Osteocyte (in vitro differentiated cells): Measurements from ENCODE around the gene CCDC142. TPM values are rescaled to one million over a fixed set of nuclear protein-coding genes. Genes with fewer than 3 reads are reported as not detected.
A peak's percentile ranks its signal among the peaks of the same experiment; 100 is the strongest.

Experiments used
- DNase-seq: peaks from one replicate; pipeline ENCODE4 v3.0.0; 2021; ENCODE audit warnings: mixed read lengths; ENCODE audit not compliant: unreplicated experiment; ENCODE audit errors: extremely low spot score
- H3K27ac Mint-ChIP-seq: one replicate; pipeline ENCODE4 v1.8.0; 2021; ENCODE audit warnings: mild to moderate bottlenecking, mixed read lengths; ENCODE audit not compliant: unreplicated experiment
- H3K27me3 Mint-ChIP-seq: one replicate; pipeline ENCODE4 v1.8.0; 2021; ENCODE audit warnings: mixed read lengths; ENCODE audit not compliant: unreplicated experiment
- H3K36me3 Mint-ChIP-seq: one replicate; pipeline ENCODE4 v1.8.0; 2021; ENCODE audit warnings: mixed read lengths; ENCODE audit not compliant: unreplicated experiment
- H3K4me1 Mint-ChIP-seq: one replicate; pipeline ENCODE4 v1.8.0; 2021; ENCODE audit warnings: mixed read lengths; ENCODE audit not compliant: unreplicated experiment
- H3K4me3 Mint-ChIP-seq: one replicate; pipeline ENCODE4 v1.8.0; 2021; ENCODE audit warnings: mild to moderate bottlenecking, moderate library complexity, mixed read lengths; ENCODE audit not compliant: unreplicated experiment
- H3K9me3 Mint-ChIP-seq: one replicate; pipeline ENCODE4 v1.8.0; 2021; ENCODE audit warnings: mixed read lengths; ENCODE audit not compliant: unreplicated experiment
- long read RNA-seq: library from polyadenylated mRNA; unstranded; transcript quantifications from one replicate; pipeline ENCODE4 v2.0.0, GENCODE V29; 2021
- total RNA-seq: library from RNA; stranded (reverse); gene quantifications from 2 replicates; pipeline ENCODE4 v1.2.1, GENCODE V29; 2021
- TF ChIP-seq, protein P1 (sequence below): fragments of 200-600 bp; sonication (generic); IDR thresholded peaks from 2 replicates; pipeline ENCODE4 v1.5.0; 2021; ENCODE audit warnings: antibody characterized with exemption, mild to moderate bottlenecking, moderate library complexity

The CCDC142 gene, protein sequence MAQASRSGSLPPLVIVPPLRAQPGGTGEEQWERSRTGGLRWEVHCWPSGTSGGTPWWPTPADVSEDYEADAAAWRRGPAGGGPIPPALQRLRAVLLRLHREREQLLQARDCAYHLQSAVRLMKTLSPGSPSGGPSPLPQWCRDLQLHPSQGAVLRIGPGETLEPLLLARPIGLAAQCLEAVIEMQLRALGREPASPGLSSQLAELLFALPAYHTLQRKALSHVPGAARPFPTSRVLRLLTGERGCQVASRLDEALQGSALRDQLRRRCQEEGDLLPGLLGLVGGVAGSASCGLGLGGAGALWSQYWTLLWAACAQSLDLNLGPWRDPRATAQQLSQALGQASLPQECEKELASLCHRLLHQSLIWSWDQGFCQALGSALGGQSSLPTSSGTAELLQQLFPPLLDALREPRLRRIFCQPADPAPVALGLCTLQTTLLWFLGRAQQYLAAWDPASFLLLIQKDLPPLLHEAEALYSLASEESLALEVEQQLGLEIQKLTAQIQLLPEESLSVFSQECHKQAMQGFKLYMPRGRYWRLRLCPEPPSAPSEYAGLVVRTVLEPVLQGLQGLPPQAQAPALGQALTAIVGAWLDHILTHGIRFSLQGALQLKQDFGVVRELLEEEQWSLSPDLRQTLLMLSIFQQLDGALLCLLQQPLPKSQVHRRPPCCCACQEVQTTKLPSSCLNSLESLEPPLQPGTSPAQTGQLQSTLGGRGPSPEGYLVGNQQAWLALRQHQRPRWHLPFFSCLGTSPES
- 20.6 TPM in 2 replicates for total RNA-seq
- long read RNA-seq: 0 reads

DNA sequence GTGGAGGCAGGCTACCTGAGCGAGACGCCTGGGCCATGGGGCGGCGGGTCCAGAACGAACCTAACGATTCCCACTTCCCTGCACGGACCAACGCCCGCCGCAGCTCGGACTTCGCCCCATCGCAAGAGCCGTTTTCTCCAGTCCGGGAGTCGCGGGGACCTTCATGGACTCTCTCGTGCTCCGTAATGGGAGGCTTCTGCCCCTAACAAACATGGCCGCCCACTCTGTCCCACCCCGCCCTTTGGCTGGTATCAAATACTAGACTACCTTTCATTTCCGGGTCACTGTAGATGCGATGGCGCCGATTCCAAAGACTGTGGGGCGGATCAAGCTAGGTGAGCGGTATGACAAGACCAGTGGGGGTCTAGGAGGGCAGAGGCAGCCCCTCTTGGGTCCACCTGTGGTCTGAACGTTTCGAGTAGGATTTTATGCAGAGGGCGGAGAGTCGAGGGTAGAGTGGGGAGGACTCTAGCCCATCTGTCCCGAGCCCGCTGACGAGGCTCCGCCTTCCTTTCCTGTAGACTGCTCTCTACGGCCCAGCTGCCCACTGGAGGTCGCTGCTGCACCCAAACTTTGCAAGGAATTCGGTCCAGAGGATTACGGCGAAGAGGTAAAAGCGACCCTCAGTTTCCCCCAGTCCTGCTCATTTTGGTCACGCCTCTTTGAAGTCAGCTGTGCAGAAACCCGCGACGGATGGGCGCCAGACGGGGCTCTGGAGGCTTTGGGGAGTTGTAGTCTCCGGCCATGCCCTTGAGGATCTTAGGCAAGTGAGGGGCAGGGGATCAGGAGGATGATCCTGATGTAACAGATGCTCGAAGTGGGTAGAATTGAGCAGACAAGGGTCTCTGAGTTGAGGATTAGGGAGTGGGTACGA, at the start of gene CCDC142, which contains the start of gene TTC31:
Gene CCDC142, minus strand, starts transcription at position 198 of the 874 bp plus-strand sequence. Its CDS starts 161 bp downstream, at position 37.
Gene TTC31, plus strand, starts transcription at position 281 of the 874 bp plus-strand sequence. Its CDS starts 15 bp downstream, at position 296.
- Mint-ChIP-seq H3K36me3 (peaks cover 16% of the 10 kb centered on the region), H3K27me3 (no peaks in the 10 kb centered on the region), H3K9me3 (no peaks in the 10 kb centered on the region), H3K4me3 (peak within 1 kb of the TSS; percentile 99), H3K27ac (peak within 1 kb of the TSS; percentile 99), H3K4me1 (peaks cover 30% of the 10 kb centered on the region)
- DNase-seq: peak; percentile 96
- TF ChIP-seq, protein P1, sequence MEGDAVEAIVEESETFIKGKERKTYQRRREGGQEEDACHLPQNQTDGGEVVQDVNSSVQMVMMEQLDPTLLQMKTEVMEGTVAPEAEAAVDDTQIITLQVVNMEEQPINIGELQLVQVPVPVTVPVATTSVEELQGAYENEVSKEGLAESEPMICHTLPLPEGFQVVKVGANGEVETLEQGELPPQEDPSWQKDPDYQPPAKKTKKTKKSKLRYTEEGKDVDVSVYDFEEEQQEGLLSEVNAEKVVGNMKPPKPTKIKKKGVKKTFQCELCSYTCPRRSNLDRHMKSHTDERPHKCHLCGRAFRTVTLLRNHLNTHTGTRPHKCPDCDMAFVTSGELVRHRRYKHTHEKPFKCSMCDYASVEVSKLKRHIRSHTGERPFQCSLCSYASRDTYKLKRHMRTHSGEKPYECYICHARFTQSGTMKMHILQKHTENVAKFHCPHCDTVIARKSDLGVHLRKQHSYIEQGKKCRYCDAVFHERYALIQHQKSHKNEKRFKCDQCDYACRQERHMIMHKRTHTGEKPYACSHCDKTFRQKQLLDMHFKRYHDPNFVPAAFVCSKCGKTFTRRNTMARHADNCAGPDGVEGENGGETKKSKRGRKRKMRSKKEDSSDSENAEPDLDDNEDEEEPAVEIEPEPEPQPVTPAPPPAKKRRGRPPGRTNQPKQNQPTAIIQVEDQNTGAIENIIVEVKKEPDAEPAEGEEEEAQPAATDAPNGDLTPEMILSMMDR: peak; percentile 97

DNA sequence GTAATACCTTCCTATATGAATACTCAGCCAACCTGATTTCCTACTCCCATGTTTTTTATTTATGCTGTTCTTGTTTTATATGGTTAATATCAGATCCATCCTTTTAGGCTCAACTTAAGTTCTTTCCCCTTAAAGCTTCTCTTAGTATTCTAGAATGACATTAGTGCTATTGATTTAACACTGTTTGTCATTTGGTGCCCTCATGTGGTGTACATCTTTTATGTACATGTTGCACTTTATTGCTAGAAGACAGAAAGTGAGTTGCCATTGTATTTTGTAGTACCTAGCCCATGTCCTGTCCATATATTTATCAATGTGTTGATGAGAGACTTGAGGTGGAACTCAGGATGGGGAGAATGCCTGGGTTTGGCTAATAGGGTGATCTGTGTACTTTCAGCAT, 49.4 kb upstream of the CCDC142 start:
- H3K4me1 Mint-ChIP-seq: peaks cover 28% of the 10 kb centered on the region
- peaks cover 5% of the 10 kb centered on the region for H3K36me3 Mint-ChIP-seq
- no peaks in the 10 kb centered on the region for H3K27me3 Mint-ChIP-seq
- no peaks in the 10 kb centered on the region for H3K9me3 Mint-ChIP-seq
- no peak overlapping the region for H3K4me3 Mint-ChIP-seq
- H3K27ac Mint-ChIP-seq: peak overlapping the region; percentile 61
- TF ChIP-seq, protein P1: peak; percentile 49
- DNase-seq: no peak

DNA sequence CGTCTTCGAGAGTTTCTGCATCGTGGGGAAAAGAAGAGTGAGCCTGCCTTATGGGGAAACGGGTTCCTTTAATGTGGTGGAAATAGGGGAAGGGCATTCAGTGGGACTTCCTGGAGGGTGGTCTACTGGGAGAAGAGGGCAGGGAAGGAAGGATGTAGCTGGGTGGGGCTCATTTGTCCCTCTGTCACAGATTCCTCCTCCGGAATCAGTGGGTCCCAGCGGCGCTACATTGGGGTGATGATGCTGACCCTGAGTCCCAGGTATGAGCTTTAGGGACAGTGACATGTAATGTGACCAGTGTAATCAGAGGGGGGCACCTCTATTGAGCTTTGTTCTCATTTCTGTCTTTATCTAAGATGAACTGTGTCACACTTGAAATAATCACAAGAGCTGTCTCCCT, 48.9 kb upstream of the CCDC142 start:
- no peaks in the 10 kb centered on the region for H3K9me3 Mint-ChIP-seq
- H3K4me3 Mint-ChIP-seq: no peak overlapping the region
- TF ChIP-seq, protein P1: no peak
- DNase-seq: no peak
- peak overlapping the region; percentile 61 for H3K27ac Mint-ChIP-seq
- no peaks in the 10 kb centered on the region for H3K27me3 Mint-ChIP-seq
- peaks cover 10% of the 10 kb centered on the region for H3K36me3 Mint-ChIP-seq
- H3K4me1 Mint-ChIP-seq: peaks cover 28% of the 10 kb centered on the region

DNA sequence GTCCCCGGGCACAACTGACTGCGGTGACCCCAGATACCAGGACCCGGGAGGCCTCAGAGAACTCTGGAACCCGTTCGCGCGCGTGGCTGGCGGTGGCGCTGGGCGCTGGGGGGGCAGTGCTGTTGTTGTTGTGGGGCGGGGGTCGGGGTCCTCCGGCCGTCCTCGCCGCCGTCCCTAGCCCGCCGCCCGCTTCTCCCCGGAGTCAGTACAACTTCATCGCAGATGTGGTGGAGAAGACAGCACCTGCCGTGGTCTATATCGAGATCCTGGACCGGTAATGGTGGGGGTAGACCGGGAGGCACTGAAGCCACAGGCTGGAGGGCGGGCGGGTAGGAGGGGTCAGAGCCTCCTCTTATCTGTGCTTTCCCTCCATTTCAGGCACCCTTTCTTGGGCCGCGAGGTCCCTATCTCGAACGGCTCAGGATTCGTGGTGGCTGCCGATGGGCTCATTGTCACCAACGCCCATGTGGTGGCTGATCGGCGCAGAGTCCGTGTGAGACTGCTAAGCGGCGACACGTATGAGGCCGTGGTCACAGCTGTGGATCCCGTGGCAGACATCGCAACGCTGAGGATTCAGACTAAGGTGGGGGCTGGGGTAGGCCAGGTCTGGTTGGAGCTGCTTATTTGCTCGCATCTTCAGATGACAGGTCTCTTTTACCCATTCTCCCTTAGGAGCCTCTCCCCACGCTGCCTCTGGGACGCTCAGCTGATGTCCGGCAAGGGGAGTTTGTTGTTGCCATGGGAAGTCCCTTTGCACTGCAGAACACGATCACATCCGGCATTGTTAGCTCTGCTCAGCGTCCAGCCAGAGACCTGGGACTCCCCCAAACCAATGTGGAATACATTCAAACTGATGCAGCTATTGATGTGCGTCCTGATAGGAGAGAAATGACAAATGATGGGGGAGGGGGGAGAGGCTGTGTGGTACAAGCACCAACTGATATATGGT, 47.7 kb upstream of the CCDC142 start:
- peaks cover 28% of the 10 kb centered on the region for H3K4me1 Mint-ChIP-seq
- H3K27me3 Mint-ChIP-seq: no peaks in the 10 kb centered on the region
- peaks cover 19% of the 10 kb centered on the region for H3K36me3 Mint-ChIP-seq
- peak overlapping the region; percentile 95 for H3K4me3 Mint-ChIP-seq
- H3K9me3 Mint-ChIP-seq: no peaks in the 10 kb centered on the region
- H3K27ac Mint-ChIP-seq: peak overlapping the region; percentile 76
- TF ChIP-seq, protein P1: no peak
- DNase-seq: no peak
